Measurements from ENCODE around the gene IRGC.
A peak's percentile ranks its signal among the peaks of the same experiment; 100 is the strongest.

The IRGC gene

GRCh38 chr19:43672061-43672679 lies 43.7 kb upstream of the IRGC start:
- no peak overlapping the region for H3K27ac ChIP-seq

GRCh38 chr19:43673637-43674036 lies 42.2 kb upstream of the IRGC start:
- TF ChIP-seq, protein P1, sequence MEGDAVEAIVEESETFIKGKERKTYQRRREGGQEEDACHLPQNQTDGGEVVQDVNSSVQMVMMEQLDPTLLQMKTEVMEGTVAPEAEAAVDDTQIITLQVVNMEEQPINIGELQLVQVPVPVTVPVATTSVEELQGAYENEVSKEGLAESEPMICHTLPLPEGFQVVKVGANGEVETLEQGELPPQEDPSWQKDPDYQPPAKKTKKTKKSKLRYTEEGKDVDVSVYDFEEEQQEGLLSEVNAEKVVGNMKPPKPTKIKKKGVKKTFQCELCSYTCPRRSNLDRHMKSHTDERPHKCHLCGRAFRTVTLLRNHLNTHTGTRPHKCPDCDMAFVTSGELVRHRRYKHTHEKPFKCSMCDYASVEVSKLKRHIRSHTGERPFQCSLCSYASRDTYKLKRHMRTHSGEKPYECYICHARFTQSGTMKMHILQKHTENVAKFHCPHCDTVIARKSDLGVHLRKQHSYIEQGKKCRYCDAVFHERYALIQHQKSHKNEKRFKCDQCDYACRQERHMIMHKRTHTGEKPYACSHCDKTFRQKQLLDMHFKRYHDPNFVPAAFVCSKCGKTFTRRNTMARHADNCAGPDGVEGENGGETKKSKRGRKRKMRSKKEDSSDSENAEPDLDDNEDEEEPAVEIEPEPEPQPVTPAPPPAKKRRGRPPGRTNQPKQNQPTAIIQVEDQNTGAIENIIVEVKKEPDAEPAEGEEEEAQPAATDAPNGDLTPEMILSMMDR (IDR thresholded peaks at IDR 0.05), result no peak
- no peak overlapping the region for H3K4me2 ChIP-seq (ENCODE audit: low read length)
- peaks cover 7% of the 10 kb centered on the region for H3K4me1 ChIP-seq
- H3K36me3 ChIP-seq (ENCODE audit: control insufficient read depth, insufficient read depth, low read length), result no peaks in the 10 kb centered on the region
- no peaks in the 10 kb centered on the region for H3K27me3 ChIP-seq (ENCODE audit: control insufficient read depth, insufficient read depth, low read length)
- H3K9me3 ChIP-seq (ENCODE audit: control insufficient read depth, low read length), result no peaks in the 10 kb centered on the region
- H3K27ac ChIP-seq, result no peak overlapping the region
- no peak overlapping the region for H3K4me3 ChIP-seq (ENCODE audit: low read depth, low read length)
- no peak overlapping the region for H3K9ac ChIP-seq
- H2AFZ ChIP-seq, result no peak overlapping the region
- H3K79me2 ChIP-seq, result no peaks in the 10 kb centered on the region

More at GRCh38 chr19:43672061-43672679, 43.7 kb upstream of the IRGC start:
- Histone ChIP-seq H2AFZ (peak overlapping the region; percentile 66), H3K27me3 (ENCODE audit: control insufficient read depth, insufficient read depth, low read length) (no peaks in the 10 kb centered on the region), H3K4me2 (ENCODE audit: low read length) (no peak overlapping the region), H3K79me2 (no peaks in the 10 kb centered on the region), H3K9me3 (ENCODE audit: control insufficient read depth, low read length) (no peaks in the 10 kb centered on the region), H3K4me3 (ENCODE audit: low read depth, low read length) (no peak overlapping the region), H3K4me1 (peaks cover 7% of the 10 kb centered on the region), H3K9ac (no peak overlapping the region), H3K36me3 (ENCODE audit: control insufficient read depth, insufficient read depth, low read length) (no peaks in the 10 kb centered on the region)
- TF ChIP-seq, protein P1 (IDR thresholded peaks at IDR 0.05), result no peak

- TF ChIP-seq, protein P1 (IDR thresholded peaks at IDR 0.05), result no peak
- no peaks in the 10 kb centered on the region for H3K79me2 ChIP-seq
- no peak overlapping the region for H3K4me2 ChIP-seq (ENCODE audit: low read length)
- H3K27me3 ChIP-seq (ENCODE audit: control insufficient read depth, insufficient read depth, low read length), result no peaks in the 10 kb centered on the region
- H3K27ac ChIP-seq, result no peak overlapping the region
- H3K4me1 ChIP-seq, result peaks cover 7% of the 10 kb centered on the region
- no peak overlapping the region for H3K9ac ChIP-seq
- H2AFZ ChIP-seq, result no peak overlapping the region
- no peaks in the 10 kb centered on the region for H3K9me3 ChIP-seq (ENCODE audit: control insufficient read depth, low read length)
- H3K36me3 ChIP-seq (ENCODE audit: control insufficient read depth, insufficient read depth, low read length), result no peaks in the 10 kb centered on the region
- no peak overlapping the region for H3K4me3 ChIP-seq (ENCODE audit: low read depth, low read length)
Measured at GRCh38 chr19:43674183-43674582, 41.7 kb upstream of the IRGC start.

DNA sequence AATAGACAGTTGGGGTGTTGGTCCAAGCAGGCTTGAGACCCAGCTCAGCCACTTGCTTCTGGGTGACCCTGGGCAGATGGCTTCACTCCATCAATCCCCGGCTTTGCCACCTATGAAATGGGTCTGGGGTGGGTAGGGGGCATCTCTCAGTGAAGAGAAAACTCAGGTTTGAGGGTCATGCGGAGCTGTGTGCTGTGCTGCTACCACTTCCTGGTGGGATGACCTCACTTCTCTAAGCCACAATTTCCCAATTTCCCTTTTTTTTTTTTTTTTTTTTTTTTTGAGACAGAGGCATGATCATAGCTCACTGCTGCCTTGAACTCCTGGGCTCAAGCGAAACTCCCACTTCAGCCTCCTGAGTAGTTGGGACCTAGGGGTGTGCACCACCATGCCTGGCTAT lies 41.3 kb upstream of the IRGC start:
- Histone ChIP-seq H3K4me1 (peaks cover 7% of the 10 kb centered on the region), H3K9me3 (ENCODE audit: control insufficient read depth, low read length) (no peaks in the 10 kb centered on the region), H3K27ac (no peak overlapping the region), H3K36me3 (ENCODE audit: control insufficient read depth, insufficient read depth, low read length) (no peaks in the 10 kb centered on the region), H3K4me3 (ENCODE audit: low read depth, low read length) (no peak overlapping the region), H3K79me2 (no peaks in the 10 kb centered on the region), H2AFZ (no peak overlapping the region), H3K4me2 (ENCODE audit: low read length) (no peak overlapping the region), H3K9ac (no peak overlapping the region), H3K27me3 (ENCODE audit: control insufficient read depth, insufficient read depth, low read length) (no peaks in the 10 kb centered on the region)
- TF ChIP-seq, protein P1 (IDR thresholded peaks at IDR 0.05), result no peak

GRCh38 chr19:43675269-43675879 lies 40.5 kb upstream of the IRGC start:
- Histone ChIP-seq H3K9me3 (ENCODE audit: control insufficient read depth, low read length) (no peaks in the 10 kb centered on the region), H3K36me3 (ENCODE audit: control insufficient read depth, insufficient read depth, low read length) (no peaks in the 10 kb centered on the region), H3K4me1 (peaks cover 7% of the 10 kb centered on the region), H3K27ac (peak overlapping the region; percentile 39), H3K4me2 (ENCODE audit: low read length) (peak overlapping the region; percentile 45), H3K4me3 (ENCODE audit: low read depth, low read length) (no peak overlapping the region), H2AFZ (peak overlapping the region; percentile 87), H3K27me3 (ENCODE audit: control insufficient read depth, insufficient read depth, low read length) (no peaks in the 10 kb centered on the region), H3K9ac (no peak overlapping the region), H3K79me2 (no peaks in the 10 kb centered on the region)
- TF ChIP-seq, protein P1 (IDR thresholded peaks at IDR 0.05), result no peak
